HG02623 (cell line): ENCODE data around the gene PDHX.
"Not testable (repeated sequence)": the region's sequence is repeated elsewhere in the genome, so short reads cannot be mapped to it uniquely, and the experiment has no call there.

Source experiments
- ATAC-seq: cut with Tn5 transposase; IDR thresholded peaks from one replicate; pipeline ENCODE4 v1.9.1; 2021; ENCODE audit warnings: moderate library complexity; ENCODE audit not compliant: unreplicated experiment

PDHX gene

GRCh38 chr11:34909955-34910354 is 6.5 kb upstream of the PDHX start:
- ATAC-seq = no peak

DNA sequence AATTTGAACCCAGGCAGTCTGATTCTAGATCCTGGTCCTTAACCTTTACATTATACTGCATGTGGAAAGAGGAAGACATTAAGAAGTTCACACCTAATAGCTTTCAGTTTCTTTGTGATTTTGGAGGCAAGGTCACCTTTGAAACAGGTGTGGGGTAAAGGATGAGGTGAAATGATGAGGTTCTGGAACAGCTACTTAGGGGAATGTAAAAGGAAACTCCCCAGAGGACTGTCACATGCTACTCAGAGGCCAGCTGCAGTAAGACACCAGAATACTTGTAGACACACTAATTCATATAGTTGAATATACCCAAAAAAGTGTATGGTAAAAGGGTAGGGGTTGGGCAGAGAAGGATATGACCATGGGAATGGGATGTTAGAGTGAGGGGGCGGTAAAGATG is 5.6 kb upstream of the PDHX start:
- no peak for ATAC-seq

DNA sequence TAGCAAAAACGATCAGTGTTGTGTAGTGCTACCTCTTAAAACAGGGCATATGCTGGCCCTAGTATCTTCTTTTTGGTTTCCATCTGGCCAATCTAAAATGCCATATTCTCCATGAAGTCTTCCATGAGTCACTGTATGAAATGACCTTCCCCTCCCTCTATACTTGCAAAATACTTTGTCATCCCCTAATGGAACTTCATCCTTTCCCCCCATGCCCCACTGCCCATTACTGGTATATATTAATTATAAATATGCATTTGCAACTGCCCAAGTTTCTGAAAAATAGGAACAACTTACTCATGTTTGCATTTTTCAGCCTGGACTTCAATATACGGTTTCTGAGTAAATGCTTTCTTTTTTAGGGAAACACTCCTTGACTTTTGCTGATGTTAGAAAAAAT is 4.7 kb upstream of the PDHX start:
- no peak for ATAC-seq

DNA sequence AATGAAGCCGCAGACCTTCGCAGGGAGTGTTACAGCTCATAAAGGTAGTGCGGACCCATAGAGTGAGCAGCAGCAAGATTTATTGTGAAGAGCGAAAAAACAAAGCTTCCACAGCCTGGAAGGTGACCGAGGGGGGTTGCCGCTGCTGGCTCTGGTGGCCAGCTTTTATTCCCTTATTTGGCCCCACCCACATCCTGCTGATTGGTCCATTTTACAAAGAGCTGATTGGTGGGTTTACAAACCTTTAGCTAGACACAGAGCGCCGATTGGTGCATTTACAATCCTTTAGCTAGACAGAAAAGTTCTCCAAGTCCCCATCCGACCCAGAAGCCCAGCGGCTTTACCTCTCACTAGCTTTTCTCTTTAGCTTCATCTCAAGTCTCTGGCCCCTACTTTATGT is 2.9 kb upstream of the PDHX start:
- ATAC-seq = not testable (repeated sequence)

DNA sequence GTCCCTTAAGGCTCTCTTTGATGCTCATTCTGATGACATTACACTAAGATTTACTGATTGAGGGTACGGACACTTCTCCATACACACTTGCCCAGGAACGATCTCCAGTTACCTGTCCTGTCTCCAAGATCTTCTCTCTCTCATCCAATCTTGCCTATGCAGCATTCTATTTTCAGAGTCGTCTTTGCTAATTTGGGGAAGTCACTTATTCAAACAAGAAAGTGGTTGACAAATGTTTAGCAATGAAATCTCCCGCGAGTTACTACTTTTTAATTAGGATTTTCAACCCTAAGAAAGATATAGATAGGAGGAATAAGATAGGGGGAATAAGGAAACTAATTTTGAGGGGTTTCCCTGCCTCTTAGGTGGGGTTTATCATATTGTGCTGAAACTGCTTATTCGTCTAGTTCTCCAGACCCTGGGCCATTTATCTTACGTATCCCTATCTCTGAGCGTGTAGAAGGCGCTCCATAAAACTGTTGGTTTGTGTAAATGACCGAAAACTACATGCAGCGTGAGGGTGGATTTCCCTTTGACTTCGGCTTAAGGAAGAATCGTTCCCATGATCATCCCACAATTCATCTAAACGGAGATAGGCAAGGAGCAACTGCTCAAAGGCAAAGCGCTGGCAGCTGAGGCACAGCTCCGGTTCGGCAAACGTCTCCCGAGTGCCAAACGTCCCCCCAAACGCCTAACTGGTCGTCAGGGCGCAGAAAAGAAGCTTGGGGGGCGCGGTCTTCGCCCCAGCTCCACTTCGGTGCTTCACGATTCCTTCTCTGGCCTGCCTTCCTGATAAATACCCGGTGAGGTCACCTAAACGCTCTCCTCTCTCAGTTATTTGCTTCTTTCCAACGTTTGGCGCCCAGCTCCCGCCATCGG is 1.0 kb upstream of the PDHX start:
- no peak for ATAC-seq

GRCh38 chr11:34916843-34917770 is 689 bp downstream of the PDHX start:
- no peak for ATAC-seq

- ATAC-seq = no peak
Measured at GRCh38 chr11:34921156-34921555, 4.7 kb downstream of the PDHX start.

GRCh38 chr11:34924714-34925113 is 8.3 kb downstream of the PDHX start:
- no peak for ATAC-seq

GRCh38 chr11:34926101-34926830 is 9.8 kb downstream of the PDHX start:
- no peak for ATAC-seq

DNA sequence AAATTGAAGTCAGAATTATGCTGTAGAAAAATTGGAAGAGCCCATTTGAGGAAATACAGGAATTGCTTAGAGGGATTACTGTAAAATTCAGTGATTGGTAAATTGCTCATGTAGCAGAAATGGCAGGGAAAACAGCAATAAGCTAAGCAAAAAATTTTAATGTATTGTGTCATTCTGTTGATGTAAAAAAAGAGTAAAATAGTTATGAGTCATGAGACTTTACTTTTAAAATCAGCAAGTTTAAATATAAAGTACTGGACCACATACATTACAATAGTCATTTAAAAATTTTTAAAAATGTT is 10.4 kb downstream of the PDHX start:
- no peak for ATAC-seq

DNA sequence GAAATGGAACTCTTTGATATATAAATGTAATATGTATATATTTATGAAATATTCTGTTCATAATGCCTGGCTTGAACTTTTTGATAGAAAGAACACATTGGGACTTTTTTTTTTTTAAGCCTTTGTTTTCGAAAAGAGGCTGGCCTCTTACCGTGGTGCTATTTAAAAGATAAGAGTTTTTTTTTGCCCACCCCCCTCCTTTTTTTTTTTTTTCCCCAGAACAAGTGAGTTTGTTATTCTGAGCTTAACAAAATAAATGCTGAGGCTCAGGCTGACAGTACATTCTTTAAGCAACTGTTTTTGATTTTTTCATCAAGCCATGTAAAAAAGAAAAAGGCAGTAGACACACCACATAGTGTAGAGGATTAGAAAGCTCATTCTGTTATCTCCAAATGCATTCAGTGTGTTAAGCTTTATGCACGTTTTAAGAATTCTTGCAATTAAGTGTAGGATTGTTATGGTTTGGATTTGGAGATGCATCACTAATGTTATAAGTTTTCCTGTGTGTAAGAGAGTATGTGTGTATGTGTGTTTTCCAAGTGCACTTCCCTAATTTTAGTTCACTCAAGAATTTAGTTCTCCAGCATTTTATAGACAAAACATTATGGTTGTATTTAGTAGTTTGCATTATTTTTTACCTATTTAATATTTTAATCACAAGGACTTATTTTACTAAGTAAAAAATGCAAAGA is 12.0 kb downstream of the PDHX start:
- ATAC-seq = no peak

DNA sequence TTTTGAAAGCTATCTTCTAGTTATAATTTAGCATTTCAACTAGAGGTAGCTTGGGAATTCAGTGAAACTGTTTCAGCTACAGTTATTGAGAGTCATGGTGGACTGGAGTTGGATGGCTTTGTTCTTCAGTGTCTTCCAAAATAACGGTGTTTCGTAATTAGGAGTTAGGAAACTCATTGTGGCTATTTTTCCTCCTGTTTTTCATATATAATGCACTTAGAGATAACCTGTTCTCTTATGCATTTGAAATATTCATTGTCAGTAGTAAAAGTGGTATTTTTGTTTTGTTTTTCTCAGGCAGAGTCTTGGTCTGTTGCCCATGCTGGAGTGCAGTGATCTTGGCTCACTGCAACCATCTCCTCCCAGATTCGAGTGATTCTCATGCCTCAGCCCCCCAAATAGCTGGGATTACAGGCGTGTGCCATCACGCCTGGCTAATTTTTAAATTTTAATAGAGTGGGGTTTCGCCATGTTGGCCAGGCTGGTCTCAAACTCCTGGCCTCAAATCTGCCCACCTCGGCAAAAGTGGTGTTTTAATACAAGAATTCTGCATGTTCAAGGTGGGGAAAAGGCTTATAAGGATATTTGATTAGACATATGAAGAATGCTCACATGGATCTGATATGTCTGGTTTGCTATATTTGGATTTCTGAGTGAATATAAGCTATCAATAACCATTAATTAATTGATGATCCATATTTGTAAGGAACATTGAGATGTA is 12.7 kb downstream of the PDHX start:
- ATAC-seq = no peak

- ATAC-seq = no peak
Measured at GRCh38 chr11:34929794-34930763, 13.7 kb downstream of the PDHX start.

DNA sequence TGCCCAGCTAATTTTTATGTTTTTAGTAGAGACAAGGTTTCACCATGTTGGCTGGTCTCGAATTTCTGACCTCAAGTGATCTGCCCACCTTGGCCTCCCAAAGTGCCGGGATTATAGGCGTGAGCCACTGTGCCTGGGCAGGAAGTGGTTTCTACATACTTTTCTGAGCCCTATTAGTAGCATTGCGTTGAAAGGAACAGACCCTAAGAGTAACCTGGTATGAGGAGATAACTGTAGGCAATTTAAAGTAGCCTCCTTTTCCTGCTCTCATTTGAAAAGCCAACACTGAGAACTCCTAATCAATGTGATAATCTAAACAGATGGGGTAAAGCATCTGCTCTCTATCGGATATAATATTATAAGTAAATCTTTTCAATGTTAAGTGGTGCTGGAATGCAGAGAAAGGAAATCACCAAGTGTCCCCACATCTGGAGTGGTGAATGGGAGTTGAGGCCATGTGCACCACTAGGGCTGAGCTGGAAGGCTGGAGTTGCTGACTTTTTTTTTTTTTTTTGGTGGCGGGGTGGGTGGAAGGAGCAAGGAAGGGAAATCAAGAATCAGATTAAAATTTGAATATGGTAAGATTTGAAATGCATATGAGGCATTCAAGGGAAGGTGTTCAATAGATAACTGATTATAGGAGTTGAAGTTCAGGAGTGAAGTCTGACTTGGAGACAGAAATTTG is 20.7 kb downstream of the PDHX start:
- ATAC-seq = no peak

- no peak for ATAC-seq
Measured at GRCh38 chr11:34938611-34939010, 22.2 kb downstream of the PDHX start.

DNA sequence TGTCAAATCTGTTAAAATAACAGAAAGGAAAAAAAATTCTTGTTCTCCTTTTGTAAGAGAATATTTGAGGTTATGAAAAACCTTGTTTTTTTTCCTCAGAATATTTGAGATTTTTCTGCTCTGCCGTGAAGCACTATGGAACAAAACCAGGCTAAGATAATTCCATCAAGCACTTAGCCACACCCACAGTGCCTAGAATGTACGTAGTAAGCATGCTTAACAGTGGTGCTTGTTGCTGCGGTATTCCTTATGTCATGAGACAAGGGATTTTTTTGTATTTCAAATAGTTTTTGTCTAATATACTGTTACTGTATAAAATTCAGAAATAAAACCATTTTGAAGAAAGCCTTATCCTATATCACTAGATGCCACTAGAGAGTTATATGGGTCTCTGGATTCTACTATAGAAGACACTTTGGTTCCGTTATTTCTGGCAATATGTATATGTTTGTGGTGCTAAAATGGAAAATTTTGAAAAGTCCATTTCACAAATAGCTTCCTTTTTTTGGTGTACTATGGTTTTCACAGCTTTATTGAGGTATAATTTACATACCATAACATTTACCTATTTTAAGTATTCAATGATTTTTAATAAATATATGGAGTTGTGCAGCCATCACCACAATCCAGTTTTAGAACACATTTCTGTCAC is 23.7 kb downstream of the PDHX start:
- ATAC-seq = no peak

- ATAC-seq = no peak
Measured at GRCh38 chr11:34941688-34942087, 25.3 kb downstream of the PDHX start.

GRCh38 chr11:34944692-34945091 is 28.3 kb downstream of the PDHX start:
- no peak for ATAC-seq
